ENCODE measurements around the gene TECTA. TPM values are rescaled to one million over a fixed set of nuclear protein-coding genes. Genes with fewer than 3 reads are reported as not detected.
"Not testable (repeated sequence)": the region's sequence is repeated elsewhere in the genome, so short reads cannot be mapped to it uniquely, and the experiment has no call there.

The TECTA gene
- total RNA-seq, 2 experiments from 2014 or later, result 0.16 to 0.41 TPM

DNA sequence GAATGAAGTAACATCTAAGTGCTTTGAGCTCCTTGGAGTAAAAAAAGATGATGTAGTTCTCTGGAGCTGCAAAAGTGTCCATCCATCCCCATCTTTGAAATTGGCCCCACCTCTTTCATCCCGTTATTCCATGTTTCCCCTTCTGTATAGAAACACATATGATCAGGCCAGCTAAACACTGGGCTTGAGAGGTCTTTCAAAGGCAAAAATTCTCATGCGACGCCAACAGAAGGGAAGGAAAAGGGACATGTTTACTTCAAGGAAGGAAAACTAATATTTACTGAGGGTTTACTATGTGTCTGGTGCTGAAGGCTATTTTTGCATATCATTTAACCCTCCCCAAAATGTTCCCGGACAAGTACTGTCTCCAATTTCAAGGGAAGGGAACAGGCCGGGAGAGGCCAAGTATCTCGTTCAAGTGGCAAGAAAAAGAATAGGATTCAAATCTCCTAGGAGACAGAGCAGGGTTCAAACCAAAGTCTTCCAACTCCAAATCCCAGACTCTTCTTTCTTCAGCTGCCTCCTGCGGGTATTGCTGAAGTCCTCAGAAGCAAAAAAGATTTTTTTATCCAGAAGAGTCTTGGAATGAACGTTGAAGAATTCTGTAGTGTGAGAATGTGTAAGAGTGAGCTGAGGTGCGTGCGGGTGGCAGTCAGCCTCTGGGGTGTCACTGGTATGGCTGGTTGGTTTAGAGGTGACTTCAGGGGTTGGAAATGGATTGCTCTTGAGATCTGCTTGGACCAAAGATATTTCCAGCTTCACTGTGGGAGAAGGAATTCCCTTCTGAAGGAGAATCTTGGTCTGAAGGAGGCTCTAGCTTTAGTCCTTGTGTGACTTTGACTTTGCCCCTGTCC lies 10.1 kb downstream of the TECTA start:
- ATAC-seq (no peak), DNase-seq (no peak)
- intact Hi-C loops (cut with micrococcal nuclease), result no loop called here
- Mint-ChIP-seq H3K4me1 (ENCODE audit: low read depth) (no peaks in the 10 kb centered on the region), H3K36me3 (ENCODE audit: low read depth) (no peaks in the 10 kb centered on the region), H3K27ac (no peak overlapping the region), H3K4me3 (no peak overlapping the region), H3K27me3 (peaks cover 9% of the 10 kb centered on the region), H3K9me3 (no peaks in the 10 kb centered on the region)
- ChIA-PET POLR2A (no interaction called here), CTCF (interaction anchor here (0.7 to 2.0 kb wide), 8 partner anchors 9 to 181 kb away, joined by 3 to 6 read pairs (median 4); no protein-coding TSS in a partner anchor)
- TF ChIP-seq, protein P1, sequence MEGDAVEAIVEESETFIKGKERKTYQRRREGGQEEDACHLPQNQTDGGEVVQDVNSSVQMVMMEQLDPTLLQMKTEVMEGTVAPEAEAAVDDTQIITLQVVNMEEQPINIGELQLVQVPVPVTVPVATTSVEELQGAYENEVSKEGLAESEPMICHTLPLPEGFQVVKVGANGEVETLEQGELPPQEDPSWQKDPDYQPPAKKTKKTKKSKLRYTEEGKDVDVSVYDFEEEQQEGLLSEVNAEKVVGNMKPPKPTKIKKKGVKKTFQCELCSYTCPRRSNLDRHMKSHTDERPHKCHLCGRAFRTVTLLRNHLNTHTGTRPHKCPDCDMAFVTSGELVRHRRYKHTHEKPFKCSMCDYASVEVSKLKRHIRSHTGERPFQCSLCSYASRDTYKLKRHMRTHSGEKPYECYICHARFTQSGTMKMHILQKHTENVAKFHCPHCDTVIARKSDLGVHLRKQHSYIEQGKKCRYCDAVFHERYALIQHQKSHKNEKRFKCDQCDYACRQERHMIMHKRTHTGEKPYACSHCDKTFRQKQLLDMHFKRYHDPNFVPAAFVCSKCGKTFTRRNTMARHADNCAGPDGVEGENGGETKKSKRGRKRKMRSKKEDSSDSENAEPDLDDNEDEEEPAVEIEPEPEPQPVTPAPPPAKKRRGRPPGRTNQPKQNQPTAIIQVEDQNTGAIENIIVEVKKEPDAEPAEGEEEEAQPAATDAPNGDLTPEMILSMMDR (IDR thresholded peaks at IDR 0.05), result no peak

DNA sequence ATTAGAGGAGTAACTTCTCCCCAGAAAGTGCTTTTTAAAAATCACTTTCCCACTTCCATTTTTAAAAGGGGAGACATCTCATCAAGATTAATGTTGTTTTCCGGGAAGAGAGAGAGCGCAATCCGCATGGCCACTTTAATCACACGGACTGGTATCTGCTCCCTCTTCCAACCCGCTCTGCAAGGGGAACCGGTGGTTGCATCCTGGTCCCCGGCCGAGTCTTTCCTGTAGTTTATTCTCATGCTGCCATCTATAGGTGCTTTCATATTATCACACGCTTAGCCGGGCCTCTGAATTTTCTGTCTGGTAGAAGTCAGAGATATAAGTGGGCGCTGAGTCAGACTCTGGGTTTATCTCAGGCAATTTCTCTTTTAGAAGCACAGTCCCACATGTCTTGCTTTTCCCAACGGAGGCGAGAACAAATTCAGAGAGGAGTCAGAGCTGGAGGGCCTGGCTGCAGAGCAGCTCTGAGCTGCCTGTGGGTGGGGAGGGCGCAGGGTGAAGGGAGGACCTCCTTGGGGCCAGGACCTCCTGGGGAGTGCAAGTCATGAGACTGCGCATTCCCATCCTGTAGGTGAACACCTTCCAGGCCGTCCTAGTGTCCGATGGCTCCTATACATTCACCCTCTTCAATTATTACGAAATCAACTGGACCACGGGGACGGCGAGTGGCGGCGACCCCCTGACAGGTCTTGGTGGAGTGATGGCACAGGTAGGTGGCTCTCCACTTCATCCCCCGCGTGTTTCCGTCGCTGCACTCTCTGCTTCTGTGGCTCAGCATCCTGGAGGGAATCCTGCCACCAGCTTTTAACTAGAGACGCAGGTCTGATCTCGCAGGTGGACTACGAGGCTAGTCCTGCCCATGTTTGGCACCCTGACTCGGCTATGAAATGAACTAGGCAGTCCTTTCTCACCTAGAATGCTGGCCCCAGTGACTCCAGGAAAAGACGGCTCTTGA lies 11.7 kb downstream of the TECTA start:
- DNase-seq (peak; percentile 57), ATAC-seq (peak; percentile 82)
- H3K4me3 Mint-ChIP-seq, result no peak overlapping the region
- intact Hi-C loops (cut with micrococcal nuclease), result no loop called here
- ChIA-PET POLR2A (no interaction called here), CTCF (interaction anchor here (1.0 to 1.8 kb wide), 4 partner anchors 13 to 182 kb away, joined by 3 to 6 read pairs (median 4); no protein-coding TSS in a partner anchor)
- no peaks in the 10 kb centered on the region for H3K9me3 Mint-ChIP-seq
- no peaks in the 10 kb centered on the region for H3K36me3 Mint-ChIP-seq (ENCODE audit: low read depth)
- no peaks in the 10 kb centered on the region for H3K4me1 Mint-ChIP-seq (ENCODE audit: low read depth)
- TF ChIP-seq, protein P1 (IDR thresholded peaks at IDR 0.05), result peak; percentile 63
- no peak overlapping the region for H3K27ac Mint-ChIP-seq
- H3K27me3 Mint-ChIP-seq, result peaks cover 9% of the 10 kb centered on the region

DNA sequence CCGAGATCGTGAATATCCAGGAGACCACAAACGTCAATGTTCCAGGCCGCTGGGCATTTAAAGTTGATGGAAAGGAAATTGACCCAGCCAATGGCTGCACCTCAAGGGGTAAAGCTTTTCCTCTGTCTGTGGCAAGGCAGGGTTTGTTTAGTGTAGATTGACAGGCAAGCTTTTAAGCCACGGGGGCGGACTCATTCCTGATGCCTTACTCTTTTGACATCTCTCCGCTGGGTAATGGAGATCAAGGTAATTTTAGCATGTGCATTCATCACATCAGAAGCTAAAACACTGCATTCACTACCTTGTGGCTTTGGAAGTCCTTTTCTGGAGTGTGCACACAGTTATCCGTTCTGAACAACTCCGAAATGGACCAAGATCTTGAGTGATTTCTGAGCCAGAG lies 12.6 kb downstream of the TECTA start:
- H3K27me3 Mint-ChIP-seq, result peaks cover 9% of the 10 kb centered on the region
- POLR2A ChIA-PET, result no interaction called here
- TF ChIP-seq, protein P1 (IDR thresholded peaks at IDR 0.05), result no peak
- no peak overlapping the region for H3K4me3 Mint-ChIP-seq
- CTCF ChIA-PET, result interaction anchor here (1.1 to 1.2 kb wide), 2 partner anchors 14 to 34 kb away, joined by 3 to 4 read pairs; no protein-coding TSS in a partner anchor
- intact Hi-C loops (cut with micrococcal nuclease), result no loop called here
- no peaks in the 10 kb centered on the region for H3K9me3 Mint-ChIP-seq
- no peak for ATAC-seq
- no peaks in the 10 kb centered on the region for H3K36me3 Mint-ChIP-seq (ENCODE audit: low read depth)
- H3K4me1 Mint-ChIP-seq (ENCODE audit: low read depth), result no peaks in the 10 kb centered on the region
- DNase-seq, result no peak
- no peak overlapping the region for H3K27ac Mint-ChIP-seq

DNA sequence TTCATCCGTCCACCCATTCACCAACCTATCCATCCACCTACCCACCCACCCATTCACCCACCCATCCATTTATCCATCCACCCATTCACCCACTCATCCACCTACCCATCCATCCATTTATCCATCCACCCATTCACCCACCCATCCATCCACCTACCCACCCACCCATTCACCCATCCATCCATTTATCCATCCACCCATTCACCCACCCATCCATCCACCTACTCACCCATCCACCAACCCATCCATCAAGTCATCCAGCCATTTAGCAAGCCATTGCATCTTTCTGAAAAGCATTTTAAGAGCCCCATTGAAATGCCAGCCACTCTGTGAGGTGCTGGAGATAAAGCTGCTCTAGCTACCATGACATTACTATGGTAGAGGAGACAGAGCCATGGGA lies 14.0 kb downstream of the TECTA start:
- H3K4me3 Mint-ChIP-seq; DNase-seq; H3K27ac Mint-ChIP-seq; H3K36me3 Mint-ChIP-seq (ENCODE audit: low read depth); CTCF ChIA-PET; H3K9me3 Mint-ChIP-seq; POLR2A ChIA-PET; intact Hi-C loops (cut with micrococcal nuclease); ATAC-seq; H3K27me3 Mint-ChIP-seq; H3K4me1 Mint-ChIP-seq (ENCODE audit: low read depth): not testable (repeated sequence)

DNA sequence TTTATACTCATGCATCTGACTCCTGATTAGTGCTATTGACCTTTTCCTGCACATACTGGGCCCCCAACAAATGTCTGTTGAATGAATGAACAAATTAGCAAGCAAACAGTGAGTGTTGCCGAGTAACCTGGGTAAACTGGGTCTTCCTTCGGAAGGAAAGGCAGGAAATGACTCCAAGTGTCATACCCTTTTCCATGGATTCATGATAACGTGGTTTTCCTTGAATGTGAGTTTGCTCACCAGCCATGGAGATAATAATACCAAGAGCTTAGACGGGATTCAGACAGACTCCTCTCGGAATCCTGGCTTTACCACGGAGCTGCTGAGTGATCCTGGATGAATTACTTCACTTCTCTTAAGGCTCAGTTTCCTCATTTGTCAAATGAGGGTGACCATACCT lies 16.7 kb downstream of the TECTA start:
- H3K4me1 Mint-ChIP-seq (ENCODE audit: low read depth), result no peaks in the 10 kb centered on the region
- no peak overlapping the region for H3K4me3 Mint-ChIP-seq
- no peaks in the 10 kb centered on the region for H3K27me3 Mint-ChIP-seq
- DNase-seq (no peak), ATAC-seq (no peak)
- ChIA-PET CTCF (no interaction called here), POLR2A (interaction anchor here (1.3 kb wide), 1 partner anchor 30 kb away, joined by 3 read pairs; no protein-coding TSS in a partner anchor)
- H3K9me3 Mint-ChIP-seq, result peaks cover 5% of the 10 kb centered on the region
- TF ChIP-seq, protein P1 (IDR thresholded peaks at IDR 0.05), result no peak
- intact Hi-C loops (cut with micrococcal nuclease), result no loop called here
- H3K27ac Mint-ChIP-seq, result no peak overlapping the region
- H3K36me3 Mint-ChIP-seq (ENCODE audit: low read depth), result no peaks in the 10 kb centered on the region

Measured in activated CD8-positive, alpha-beta T cell treated with anti-CD3 and anti-CD28 coated beads for 36 hours (primary cell).